Ramos (cell line): Measurements from ENCODE around the gene KRT24.

Source experiments
- in situ Hi-C: fragments of 300-500 bp; cut with MboI; formaldehyde crosslinking; loops from one replicate; pipeline ENCODE4 v1.14.3; 2022; ENCODE audit warnings: low sequenced_read_pairs; ENCODE audit not compliant: unreplicated experiment

KRT24 gene

DNA sequence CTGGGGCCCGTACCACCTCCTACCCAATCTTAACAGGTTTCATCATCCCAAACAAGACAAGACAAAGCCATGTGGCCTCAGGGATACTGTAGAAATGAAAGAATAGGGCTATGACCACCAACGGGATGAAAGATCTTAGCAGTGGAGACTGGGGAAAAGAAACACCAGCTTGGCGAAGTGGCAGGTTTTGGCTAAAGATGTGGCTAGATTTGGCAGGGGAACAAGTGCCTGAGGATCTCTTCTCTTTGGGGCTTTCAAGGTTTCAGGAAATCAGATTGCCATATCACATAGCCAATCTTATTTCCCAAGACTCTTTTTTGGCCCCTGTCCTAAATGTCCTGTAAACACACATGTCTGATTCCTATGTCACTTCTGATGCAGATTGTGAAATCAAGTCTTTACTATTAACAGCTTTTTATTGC, 6.9 kb downstream of the KRT24 start:
- in situ Hi-C loops: no loop called here

DNA sequence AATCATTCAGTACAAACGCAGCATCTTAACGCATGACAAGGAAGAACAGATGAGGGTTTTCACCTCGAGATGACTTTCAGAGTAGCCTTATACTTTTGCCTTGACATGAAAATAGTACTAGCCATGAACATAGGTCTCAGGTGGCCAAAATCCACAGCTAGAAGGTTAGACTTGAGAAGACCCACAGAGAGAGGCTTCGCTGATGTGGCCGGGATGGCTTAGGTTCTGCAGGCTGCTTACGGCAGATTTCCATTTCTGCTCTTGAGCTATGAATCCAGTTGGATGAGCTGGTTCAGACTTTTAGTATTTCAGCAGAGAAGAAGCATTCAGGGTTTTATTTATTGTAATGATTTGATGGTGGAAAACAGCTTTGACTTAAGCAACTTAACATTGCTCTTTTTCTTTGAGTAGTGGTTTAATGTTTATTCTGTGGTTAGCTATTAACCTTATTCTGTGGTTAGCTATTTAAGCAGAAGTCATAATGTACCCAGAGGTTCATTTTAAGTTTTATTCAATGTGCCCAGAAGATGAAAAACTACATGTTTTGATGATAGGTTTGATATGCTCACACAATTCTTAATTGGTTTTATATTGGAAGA, 7.6 kb downstream of the KRT24 start:
- in situ Hi-C loops: no loop called here

DNA sequence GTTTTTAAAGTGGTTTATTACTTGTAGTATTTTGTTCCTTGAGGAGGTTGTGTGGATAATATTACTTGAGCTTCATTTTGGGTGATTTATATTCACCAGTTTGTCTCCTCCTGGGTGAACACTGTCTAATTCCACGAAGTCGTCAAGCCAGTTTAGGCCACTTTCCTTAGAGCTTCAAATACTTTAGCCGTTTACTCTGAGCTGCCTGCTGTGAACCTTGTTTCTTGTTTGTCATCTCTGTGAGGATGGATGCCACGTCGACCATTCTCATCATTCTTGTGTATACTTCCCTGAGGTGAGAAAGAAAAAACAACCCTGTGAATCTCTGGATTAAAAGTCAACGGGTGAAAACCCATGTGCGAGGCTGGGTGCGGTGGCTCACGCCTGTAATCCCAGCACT, 9.0 kb downstream of the KRT24 start:
- in situ Hi-C loops: no loop called here

DNA sequence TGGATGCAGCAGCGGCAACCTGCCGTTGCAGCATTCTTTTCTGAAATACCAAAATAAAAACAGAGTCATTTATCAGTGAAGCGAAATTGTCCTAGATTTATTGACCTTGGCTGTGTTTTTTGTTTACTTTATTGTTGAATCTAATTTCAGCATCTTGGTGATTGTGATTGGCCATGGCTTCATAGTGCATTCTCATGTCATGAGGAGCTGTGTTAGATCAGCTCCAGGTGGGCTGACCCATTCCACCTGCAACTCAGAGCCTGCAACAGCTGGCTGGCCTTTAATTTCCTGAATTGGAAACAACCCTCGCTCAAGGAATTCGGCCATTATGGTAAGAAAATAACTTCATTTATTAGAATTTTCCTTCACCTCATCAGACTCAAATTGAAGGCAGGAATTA, 16.4 kb downstream of the KRT24 start:
- in situ Hi-C loops: no loop called here

DNA sequence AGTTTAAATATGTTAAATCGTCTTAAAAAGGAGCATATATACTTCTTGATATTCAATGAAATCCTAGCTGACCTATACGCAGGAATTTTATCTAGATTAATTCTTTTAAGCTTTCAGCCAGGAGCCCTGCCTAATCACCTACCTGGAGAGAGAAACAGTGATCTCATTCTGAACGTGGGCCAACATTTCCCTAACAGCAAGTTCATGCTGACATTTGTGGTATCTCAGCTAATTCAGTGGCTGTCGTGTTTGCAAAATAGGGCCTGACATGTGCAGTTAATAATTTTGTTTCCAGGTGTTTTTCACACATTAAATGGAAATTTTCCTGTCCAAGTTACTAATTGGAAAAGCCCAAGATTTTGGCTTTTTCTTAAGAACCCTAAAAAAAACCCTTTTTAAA, 17.4 kb downstream of the KRT24 start:
- in situ Hi-C loops: no loop called here

DNA sequence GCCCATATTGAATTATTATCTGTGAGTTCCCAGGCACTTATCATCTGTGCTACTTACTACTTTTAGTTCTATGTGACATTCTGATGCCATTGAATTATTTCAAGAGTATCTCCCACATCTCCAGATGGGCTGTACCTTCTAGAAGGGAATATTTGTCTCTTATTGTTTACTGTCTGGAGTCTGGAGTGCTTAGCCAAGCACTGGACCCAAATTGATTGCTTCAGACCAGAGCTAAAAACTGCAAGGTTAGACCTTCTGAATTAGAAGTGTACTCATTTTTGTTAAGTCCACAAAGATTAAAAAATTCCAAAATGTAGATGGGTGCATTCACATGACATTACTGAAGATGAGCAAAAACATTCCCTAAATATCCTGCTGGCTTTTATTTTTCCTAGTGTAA, 22.6 kb downstream of the KRT24 start:
- in situ Hi-C loops: no loop called here

DNA sequence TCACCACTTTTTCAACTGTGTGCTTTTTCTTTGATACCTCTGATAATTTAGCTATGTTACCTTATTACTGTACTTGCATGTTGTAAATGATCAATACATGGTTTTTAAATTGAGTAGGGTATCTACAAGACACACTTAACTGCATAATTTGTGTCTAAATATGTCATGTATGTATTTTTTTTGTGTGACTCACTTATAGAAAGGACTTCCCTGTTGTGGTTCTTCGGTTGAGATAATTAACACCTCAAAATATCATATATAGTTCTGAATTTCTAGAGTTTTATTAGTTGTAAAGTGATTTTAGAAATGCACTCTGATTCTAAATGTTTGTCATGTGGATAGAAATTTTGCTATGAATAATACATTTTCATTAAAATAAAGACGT, 24.0 kb downstream of the KRT24 start:
- in situ Hi-C loops: no loop called here

DNA sequence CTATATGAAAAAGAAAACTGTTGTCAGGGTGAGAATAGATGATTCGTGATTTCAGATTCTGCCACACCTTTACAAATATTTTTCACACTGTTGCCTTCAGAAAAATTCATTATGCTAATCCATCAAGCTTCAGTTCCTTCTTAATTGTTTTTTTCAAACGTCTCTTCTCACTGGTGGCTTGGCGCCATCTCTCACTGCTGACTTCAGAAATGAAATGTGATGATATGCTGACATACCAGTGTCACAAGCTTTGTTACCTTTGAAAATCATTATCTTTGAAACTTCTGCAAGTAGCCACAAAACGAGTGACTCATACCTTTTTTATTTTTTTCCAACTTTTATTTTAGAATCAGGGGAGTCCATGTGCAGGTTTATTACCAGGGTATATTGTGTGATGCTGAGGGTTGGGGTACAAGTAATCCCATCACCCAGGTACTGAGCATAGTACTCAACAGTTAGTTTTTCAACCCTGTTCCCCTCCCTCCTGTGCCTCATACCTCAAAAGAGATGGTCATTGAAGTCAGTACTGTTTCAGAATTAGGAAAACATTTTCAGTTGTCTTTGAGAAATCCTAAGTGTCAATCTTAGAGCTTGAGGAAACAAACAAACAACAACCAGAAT, 24.5 kb downstream of the KRT24 start:
- in situ Hi-C loops: no loop called here

DNA sequence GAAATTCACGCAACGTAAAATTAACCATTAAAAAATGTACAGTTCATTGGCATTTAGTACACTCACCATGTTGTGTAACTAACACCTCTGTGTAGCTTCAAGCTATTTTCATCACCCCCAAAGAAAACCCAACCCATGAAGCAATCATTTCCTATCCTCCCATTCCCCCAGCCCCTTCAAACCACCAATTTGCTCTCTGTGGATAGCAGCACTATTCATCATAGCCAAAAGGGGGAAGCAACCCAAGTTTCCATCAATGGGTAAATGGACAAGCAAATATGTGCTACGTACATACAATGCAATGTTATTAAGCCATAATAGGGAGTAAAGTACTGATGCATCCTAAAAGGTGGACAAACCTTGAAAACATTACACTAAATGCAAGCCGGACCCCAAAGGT, 27.6 kb downstream of the KRT24 start:
- in situ Hi-C loops: no loop called here

DNA sequence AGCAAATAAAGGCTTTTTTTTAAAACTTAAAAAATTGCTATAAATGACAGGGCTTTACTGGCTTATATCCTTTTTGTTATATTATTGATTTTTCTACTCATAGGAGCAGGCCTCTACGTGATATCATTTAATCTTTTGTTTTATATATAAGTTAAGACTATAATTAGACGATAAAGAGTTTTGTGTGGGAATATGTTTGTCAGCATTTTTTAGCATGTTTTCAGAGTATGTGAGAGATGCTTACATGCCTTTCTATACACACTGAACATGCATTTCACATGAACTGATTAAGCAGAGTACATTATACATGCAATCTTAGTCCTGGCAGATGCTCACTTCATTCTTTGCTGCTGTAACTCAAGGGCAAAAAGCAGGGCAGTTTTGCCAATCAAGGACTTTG, 30.9 kb downstream of the KRT24 start:
- in situ Hi-C loops: no loop called here

DNA sequence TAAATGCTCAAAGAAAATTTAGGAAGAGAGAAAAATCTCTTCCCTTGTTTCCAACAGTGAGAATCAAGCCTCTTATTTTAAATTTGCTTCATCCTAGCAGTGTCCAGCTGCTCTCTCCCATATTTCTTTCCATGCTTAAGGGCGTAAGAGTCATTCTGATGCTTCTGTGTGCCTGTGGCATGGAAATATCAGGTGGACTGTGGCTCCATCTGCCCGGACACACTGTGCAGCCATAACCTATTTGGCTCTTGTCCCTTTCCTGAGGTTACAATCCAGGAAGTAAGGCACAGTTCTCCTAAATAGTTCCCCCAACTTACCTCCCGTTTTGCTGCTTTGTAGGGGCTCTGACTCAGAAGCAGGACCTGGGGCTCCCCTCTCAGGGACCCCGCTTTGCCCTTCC, 32.3 kb downstream of the KRT24 start:
- in situ Hi-C loops: no loop called here

DNA sequence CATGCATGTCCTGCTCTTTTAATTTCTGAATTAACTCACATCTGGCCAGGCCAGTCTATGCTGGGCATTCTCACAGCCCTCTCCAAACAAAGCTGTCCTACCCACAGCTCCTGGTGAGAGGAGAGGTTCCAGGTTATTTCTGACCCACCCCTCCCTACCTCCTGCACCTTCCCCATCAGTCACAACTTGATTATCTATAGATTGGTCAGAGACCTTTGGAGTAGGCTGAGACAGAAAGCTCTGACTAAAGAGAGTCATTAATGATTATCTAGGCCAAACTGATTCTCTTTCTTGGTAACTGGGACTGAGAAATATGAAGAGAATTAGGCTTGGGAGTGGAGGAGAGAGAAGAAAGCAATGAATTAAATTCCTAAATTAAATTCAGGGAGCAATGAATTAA, 37.2 kb downstream of the KRT24 start:
- in situ Hi-C loops: no loop called here

DNA sequence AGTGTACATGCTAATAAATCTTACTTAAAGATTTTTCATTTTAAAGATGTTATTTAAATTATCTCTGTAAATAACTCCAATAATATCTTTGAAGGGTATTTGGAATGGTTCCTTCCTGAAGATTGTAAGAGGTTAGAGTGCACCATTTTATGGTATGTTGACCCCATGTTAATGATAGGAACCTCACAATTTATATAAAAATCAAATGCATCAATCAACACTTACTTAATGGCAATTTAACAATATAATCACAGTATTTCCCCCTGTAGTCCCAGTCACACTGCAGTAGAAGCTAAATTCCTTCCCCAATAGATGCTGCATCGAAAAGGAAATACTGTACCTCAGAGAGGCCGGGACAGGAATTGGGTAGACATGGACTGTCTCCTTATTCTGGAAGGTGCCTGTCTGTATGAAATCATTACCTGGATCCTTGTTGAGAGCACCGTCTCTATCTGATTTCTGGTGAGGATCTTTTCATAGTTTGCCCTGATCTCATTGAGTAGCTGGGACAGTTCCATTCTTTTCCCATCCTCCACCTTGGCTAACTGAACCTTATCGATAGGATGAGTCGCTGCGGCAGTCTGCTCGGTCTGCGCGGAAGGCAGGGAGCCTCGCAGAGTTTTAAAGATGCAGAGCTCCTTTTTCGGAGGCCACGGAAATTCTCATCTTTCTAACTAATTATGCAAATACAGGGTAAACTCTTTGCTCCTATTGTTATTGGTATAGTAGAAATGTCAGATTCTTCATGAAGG, 38.8 kb downstream of the KRT24 start, which contains the start of gene KRT222:
KRT222 (minus strand) TSS at position 596 of the 752 bp plus-strand sequence; CDS start at position 518, 78 bp downstream.
- in situ Hi-C loops: no loop called here

DNA sequence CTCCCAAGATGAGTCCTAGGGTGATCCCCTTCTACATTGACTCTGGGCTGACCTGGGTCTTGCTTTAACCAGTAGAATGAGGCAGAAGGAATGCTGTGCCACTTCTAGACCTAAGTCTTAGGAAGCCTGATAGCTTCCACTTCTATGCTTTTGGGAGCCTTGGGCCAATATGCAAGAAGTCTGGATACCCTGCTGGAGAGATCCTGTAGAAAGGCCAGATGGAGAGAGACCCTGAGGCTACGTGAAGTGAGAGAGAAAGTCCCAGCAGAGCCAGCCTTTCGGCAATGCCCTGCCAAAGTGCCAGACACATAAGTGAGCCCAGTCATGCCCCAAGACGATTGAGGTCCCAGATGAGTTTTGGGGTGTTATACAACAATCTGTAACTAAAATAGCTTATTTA, 40.3 kb downstream of the KRT24 start:
- in situ Hi-C loops: no loop called here

DNA sequence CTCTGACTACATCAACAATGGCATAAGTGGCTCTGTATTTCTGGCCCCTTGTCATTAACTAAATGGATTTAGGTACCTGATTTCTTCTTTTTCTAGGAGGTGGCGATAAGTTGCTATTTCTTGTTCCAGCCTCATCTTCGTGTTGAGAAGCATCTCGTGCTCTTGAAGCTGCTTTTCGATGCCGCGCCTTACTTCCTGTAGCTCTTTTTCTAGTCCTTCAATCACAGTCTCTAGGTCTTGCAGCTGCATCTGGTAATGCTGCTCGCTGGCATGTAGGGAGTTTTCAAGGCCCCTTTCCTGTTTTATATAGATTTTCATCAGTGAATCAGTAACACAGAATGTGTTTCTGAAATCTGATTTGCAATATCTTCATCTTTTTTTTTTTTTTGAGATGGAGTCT, 43.6 kb downstream of the KRT24 start:
- in situ Hi-C loops: no loop called here

DNA sequence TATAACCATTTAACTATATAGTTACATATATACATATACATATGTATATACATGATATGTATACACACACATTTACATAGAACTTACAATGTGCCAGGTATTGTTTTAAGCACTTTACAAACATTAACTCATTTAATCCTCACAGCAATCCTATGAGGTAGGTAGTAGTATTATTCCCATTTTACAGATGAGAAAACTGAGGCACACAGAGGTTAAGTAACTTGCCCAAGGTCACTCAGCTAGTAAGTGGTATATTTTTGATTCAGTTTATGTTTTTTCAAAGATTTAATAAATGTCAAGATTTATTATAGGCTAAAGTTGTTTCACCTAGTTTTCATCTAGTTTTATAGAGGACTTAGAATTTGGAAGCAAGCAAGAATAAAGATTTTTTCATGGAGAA, 45.2 kb downstream of the KRT24 start:
- in situ Hi-C loops: no loop called here

DNA sequence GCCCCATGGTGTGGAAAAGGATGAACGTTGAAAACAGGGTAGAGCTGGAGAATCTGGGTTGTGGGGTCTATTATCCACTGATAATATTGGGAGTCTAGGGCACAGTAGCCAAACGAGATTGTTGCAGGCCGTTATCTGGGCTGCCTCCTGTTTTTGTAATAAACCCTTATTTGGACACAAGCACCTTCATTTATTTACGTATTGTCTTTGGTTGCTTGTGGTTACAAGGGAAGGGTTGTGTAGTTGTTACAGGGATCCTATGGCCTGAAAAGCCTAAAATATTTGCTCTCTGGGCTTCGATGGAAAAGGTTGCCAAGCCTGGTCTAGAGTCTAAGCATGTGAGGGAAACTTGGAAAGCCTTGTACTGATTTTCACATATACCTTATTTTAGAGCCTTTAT, 51.6 kb downstream of the KRT24 start:
- in situ Hi-C loops: no loop called here

DNA sequence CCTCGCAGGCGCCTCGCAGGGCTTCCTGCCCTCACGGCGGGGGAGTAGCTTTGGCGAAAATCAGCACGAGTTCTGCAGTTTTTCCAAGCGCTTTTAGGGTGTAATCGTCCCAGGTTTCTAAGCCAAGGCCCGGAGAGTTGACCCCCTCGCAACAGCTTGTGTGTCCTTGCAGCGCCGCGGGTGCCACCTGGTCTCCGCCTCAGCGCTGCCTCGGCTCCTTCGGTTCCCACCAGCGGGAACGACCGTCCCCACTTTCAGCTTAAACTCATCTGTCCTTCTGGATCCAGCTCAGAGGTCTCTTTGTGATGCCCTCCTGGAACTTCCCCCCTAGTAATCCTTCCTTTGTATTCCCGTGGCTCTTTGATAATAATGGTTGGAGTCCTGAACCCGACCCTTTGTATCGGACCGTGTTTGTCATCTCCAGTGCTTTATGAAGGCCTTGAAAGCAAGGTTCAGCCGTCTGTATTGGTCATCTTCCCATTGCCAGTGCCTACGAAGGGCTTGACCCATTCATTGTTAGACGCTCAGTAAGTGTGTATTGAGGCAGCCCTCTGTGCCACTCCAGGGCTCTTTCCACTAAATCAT, 55.1 kb downstream of the KRT24 start:
- in situ Hi-C loops: no loop called here
